ENCODE results near the gene PCDHB14.
"Not testable (repeated sequence)": the region's sequence is repeated elsewhere in the genome, so short reads cannot be mapped to it uniquely, and the experiment has no call there.

- not testable (repeated sequence) for TF ChIP-seq CTCF (IDR thresholded peaks at IDR 0.05 in 4 of 5, conservative IDR thresholded peaks at IDR 0.05 in 1 of 5); POLR2A (IDR thresholded peaks at IDR 0.05)
These were observed 28.8 kb upstream of the PCDHB14 start for GRCh38 chr5:141194332-141194731.

Data from gastrocnemius medialis (tissue), 4 donors.